Measurements from ENCODE around the gene WSCD2. TPM values are rescaled to one million over a fixed set of nuclear protein-coding genes. Genes with fewer than 3 reads are reported as not detected.

Gene WSCD2
- polyA plus RNA-seq, 1 of the 3 experiments (the other 2 are of a cell fraction) = 0.03 TPM

DNA sequence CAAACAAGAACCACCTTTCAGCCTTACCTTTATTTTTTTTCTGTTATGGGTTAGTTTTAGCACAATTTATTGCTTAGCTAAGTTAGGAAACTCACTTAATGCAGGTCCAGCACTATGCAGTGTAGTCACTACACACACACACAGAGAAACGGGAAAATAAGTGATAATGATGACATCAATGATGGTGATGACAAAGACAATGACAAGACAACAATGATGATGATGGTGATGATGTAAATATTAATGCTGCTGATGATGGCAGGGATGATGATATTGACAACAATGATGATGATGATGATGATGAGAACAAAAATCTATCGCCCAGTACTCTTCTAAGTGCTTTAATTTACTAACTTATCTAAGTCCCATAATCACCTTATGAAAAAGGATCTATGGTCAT, 41.1 kb downstream of the WSCD2 start (continued):
- TF ChIP-seq, protein P1, sequence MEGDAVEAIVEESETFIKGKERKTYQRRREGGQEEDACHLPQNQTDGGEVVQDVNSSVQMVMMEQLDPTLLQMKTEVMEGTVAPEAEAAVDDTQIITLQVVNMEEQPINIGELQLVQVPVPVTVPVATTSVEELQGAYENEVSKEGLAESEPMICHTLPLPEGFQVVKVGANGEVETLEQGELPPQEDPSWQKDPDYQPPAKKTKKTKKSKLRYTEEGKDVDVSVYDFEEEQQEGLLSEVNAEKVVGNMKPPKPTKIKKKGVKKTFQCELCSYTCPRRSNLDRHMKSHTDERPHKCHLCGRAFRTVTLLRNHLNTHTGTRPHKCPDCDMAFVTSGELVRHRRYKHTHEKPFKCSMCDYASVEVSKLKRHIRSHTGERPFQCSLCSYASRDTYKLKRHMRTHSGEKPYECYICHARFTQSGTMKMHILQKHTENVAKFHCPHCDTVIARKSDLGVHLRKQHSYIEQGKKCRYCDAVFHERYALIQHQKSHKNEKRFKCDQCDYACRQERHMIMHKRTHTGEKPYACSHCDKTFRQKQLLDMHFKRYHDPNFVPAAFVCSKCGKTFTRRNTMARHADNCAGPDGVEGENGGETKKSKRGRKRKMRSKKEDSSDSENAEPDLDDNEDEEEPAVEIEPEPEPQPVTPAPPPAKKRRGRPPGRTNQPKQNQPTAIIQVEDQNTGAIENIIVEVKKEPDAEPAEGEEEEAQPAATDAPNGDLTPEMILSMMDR (IDR thresholded peaks at IDR 0.05) = no peak
- TF ChIP-seq ELF1 (IDR thresholded peaks at IDR 0.05) = no peak

DNA sequence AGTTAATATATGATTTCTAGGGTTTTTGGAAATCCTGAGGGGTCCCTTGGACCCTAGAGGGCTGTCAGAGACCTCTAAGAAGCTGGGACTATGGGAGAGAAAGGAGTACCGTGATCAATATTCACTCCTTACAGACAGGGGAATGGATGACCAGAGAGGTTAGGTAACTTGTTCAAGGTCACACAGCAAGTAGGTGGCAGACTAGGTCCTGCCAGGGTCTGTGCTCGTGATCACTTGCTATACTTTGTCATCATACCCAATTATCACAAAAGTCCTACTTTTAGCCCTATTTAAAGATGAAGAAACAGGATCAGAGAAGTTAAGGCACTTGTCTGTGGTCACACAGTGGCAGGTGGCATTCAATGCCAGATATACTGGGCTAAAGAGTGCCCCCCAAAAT, 42.9 kb downstream of the WSCD2 start:
- TF ChIP-seq TAF1 (IDR thresholded peaks at IDR 0.05; ENCODE audit: borderline replicate concordance, low read depth, low read length) = no peak
- Histone ChIP-seq H3K36me3 (replicated peaks in 1 of 2; ENCODE audit: control insufficient read depth in 1 of 2, insufficient read depth in 2 of 2, low read length in 1 of 2) (no peaks in the 10 kb centered on the region), H3F3A (replicated peaks; ENCODE audit: insufficient read depth) (no peaks in the 10 kb centered on the region), H3K27ac (ENCODE audit: low read depth in 2 of 2, low read length in 1 of 2) (no peak overlapping the region), H3K9ac (no peak overlapping the region), H3K4me1 (ENCODE audit: control insufficient read depth in 1 of 2, insufficient read depth in 2 of 2, low read depth in 1 of 2, low read length in 1 of 2) (peaks cover 0 to 9% of the 10 kb centered on the region in 2 experiments; a peak in 1 of 4 replicates), H3K27me3 (ENCODE audit: insufficient read depth) (no peaks in the 10 kb centered on the region), H4K20me1 (ENCODE audit: insufficient read depth) (no peaks in the 10 kb centered on the region), H3K9me2 (no peaks in the 10 kb centered on the region), H3K9me3 (no peaks in the 10 kb centered on the region), H3K79me2 (ENCODE audit: insufficient read depth) (no peaks in the 10 kb centered on the region), H3K4me2 (no peak overlapping the region), H2AFZ (ENCODE audit: low read depth) (no peak overlapping the region), H3K4me3 (ENCODE audit: low read depth in 2 of 2, low read length in 1 of 2) (no peak overlapping the region)
- 7% methylated on average over 2 of the region's 2 CpGs for WGBS (ENCODE audit: low lambda C conversion rate)
- ChIA-PET POLR2A (no interaction called here), CTCF (interaction anchor here (0.9 to 3.5 kb wide), 3 partner anchors 10 to 47 kb away, joined by 3 to 9 read pairs (median 3); no protein-coding TSS in a partner anchor)
- no peak for DNase-seq

DNA sequence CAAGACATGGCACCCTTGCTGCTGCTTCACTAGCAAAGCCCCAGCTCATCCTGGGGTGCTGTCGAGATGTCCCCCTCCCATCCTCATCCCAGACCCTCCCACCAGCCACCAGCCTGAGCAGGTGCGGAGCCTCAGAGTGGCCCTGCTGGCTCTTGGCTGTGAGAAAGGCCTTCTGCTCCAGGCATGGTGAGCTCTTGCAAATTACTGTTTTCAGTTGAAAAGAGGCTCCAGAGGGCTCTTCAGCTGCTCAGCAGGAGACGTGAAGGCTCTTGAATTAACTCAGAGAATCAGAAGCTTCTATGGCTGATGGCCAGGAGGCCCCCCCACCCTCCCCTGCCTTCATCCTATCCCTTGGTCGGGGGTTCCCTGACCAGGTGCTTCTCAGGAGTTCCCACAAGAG, 44.1 kb downstream of the WSCD2 start:
- no peaks in the 10 kb centered on the region for H3K9me2 ChIP-seq
- no peak overlapping the region for H3K4me3 ChIP-seq (ENCODE audit: low read depth in 2 of 2, low read length in 1 of 2)
- no peaks in the 10 kb centered on the region for H3K27me3 ChIP-seq (ENCODE audit: insufficient read depth)
- TF ChIP-seq MXI1 (IDR thresholded peaks at IDR 0.05; ENCODE audit: low read depth, low read length) (no peak), TEAD4 (IDR thresholded peaks at IDR 0.05; ENCODE audit: borderline replicate concordance, insufficient read depth) (no peak), SMC3 (IDR thresholded peaks at IDR 0.05; ENCODE audit: low read depth, low read length) (no peak), SIN3A (IDR thresholded peaks at IDR 0.05; ENCODE audit: borderline replicate concordance, low read depth, low read length) (no peak), FOSL2 (IDR thresholded peaks at IDR 0.05; ENCODE audit: borderline replicate concordance, low read depth) (no peak)
- H3K4me2 ChIP-seq = no peak overlapping the region
- no peaks in the 10 kb centered on the region for H3K9me3 ChIP-seq
- H3K79me2 ChIP-seq (ENCODE audit: insufficient read depth) = no peaks in the 10 kb centered on the region
- CTCF ChIA-PET = interaction anchor here (1.5 to 3.5 kb wide), 5 partner anchors 12 to 339 kb away, joined by 3 to 13 read pairs (median 9); no protein-coding TSS in a partner anchor
- H2AFZ ChIP-seq (ENCODE audit: low read depth) = no peak overlapping the region
- H4K20me1 ChIP-seq (ENCODE audit: insufficient read depth) = no peaks in the 10 kb centered on the region
- H3K4me1 ChIP-seq (ENCODE audit: control insufficient read depth in 1 of 2, insufficient read depth in 2 of 2, low read depth in 1 of 2, low read length in 1 of 2) = peaks cover 0 to 9% of the 10 kb centered on the region in 2 experiments; a peak in 1 of 4 replicates
- POLR2A ChIA-PET = no interaction called here
- H3K9ac ChIP-seq = no peak overlapping the region
- H3K36me3 ChIP-seq (replicated peaks in 1 of 2; ENCODE audit: control insufficient read depth in 1 of 2, insufficient read depth in 2 of 2, low read length in 1 of 2) = no peaks in the 10 kb centered on the region
- no peak overlapping the region for H3K27ac ChIP-seq (ENCODE audit: low read depth in 2 of 2, low read length in 1 of 2)
- whole genome bisulfite sequencing (ENCODE audit: low lambda C conversion rate) = 16% methylated on average over 4 of the region's 4 CpGs
- DNase-seq = no peak
- H3F3A ChIP-seq (replicated peaks; ENCODE audit: insufficient read depth) = no peaks in the 10 kb centered on the region

Measured in SK-N-SH (cell line).